ENCODE measurements around the gene WDR48. TPM values are rescaled to one million over a fixed set of nuclear protein-coding genes. Genes with fewer than 3 reads are reported as not detected.

WDR48 gene
- polyA plus RNA-seq, 1 donor from 2014 or later: 111 TPM

- Histone ChIP-seq H3K27me3 (ENCODE audit: insufficient read depth, low read depth, low read length) (no peaks in the 10 kb centered on the region), H3K9me3 (ENCODE audit: low read length) (no peaks in the 10 kb centered on the region), H3K36me3 (ENCODE audit: insufficient read depth, low read length) (no peaks in the 10 kb centered on the region), H3K9ac (ENCODE audit: low read length) (no peak overlapping the region), H3K27ac (ENCODE audit: low read length) (no peak overlapping the region), H4K20me1 (ENCODE audit: insufficient read depth) (no peaks in the 10 kb centered on the region), H3K4me2 (ENCODE audit: low read length) (no peak overlapping the region), H2AFZ (ENCODE audit: low read depth, low read length) (no peak overlapping the region), H3K9me2 (ENCODE audit: insufficient read depth, low read length) (no peaks in the 10 kb centered on the region), H3K4me3 (ENCODE audit: low read length) (no peak overlapping the region), H3F3A (ENCODE audit: insufficient read depth, low read length, poor library complexity, severe bottlenecking) (no peaks in the 10 kb centered on the region), H3K79me2 (replicated peaks; ENCODE audit: insufficient read depth, low read length) (peaks cover 34% of the 10 kb centered on the region)
- TF ChIP-seq EZH2 (IDR thresholded peaks at IDR 0.05; ENCODE audit: borderline replicate concordance, insufficient read depth, low read length, poor library complexity, severe bottlenecking): no peak
- TF ChIP-seq SMC3 (conservative IDR thresholded peaks at IDR 0.05; ENCODE audit: poor library complexity): no peak
- no peak for TF ChIP-seq POLR2AphosphoS5 (IDR thresholded peaks at IDR 0.05)
- TF ChIP-seq CTCF (IDR thresholded peaks at IDR 0.05; ENCODE audit: poor library complexity, severe bottlenecking): no peak
- TF ChIP-seq RAD21 (conservative IDR thresholded peaks at IDR 0.05): no peak
- TF ChIP-seq TAF1 (IDR thresholded peaks at IDR 0.05; ENCODE audit: low read depth): no peak
- TF ChIP-seq MXI1 (conservative IDR thresholded peaks at IDR 0.05; ENCODE audit: poor library complexity, severe bottlenecking): no peak
- TF ChIP-seq REST (IDR thresholded peaks at IDR 0.05; ENCODE audit: borderline replicate concordance): no peak
- TF ChIP-seq EP300 (conservative IDR thresholded peaks at IDR 0.05; ENCODE audit: poor library complexity, severe bottlenecking): no peak
Observed at GRCh38 chr3:39064646-39065045, 12.8 kb downstream of the WDR48 start.

- Histone ChIP-seq H3K4me2 (ENCODE audit: low read length) (no peak overlapping the region), H4K20me1 (ENCODE audit: insufficient read depth) (no peaks in the 10 kb centered on the region), H3K79me2 (replicated peaks; ENCODE audit: insufficient read depth, low read length) (peaks cover 29% of the 10 kb centered on the region), H3K27ac (ENCODE audit: low read length) (no peak overlapping the region), H3K27me3 (ENCODE audit: insufficient read depth, low read depth, low read length) (no peaks in the 10 kb centered on the region), H3K9ac (ENCODE audit: low read length) (no peak overlapping the region), H3F3A (ENCODE audit: insufficient read depth, low read length, poor library complexity, severe bottlenecking) (no peaks in the 10 kb centered on the region), H3K4me3 (ENCODE audit: low read length) (no peak overlapping the region), H3K36me3 (ENCODE audit: insufficient read depth, low read length) (no peaks in the 10 kb centered on the region), H2AFZ (ENCODE audit: low read depth, low read length) (no peak overlapping the region), H3K9me3 (ENCODE audit: low read length) (no peaks in the 10 kb centered on the region), H3K9me2 (ENCODE audit: insufficient read depth, low read length) (no peaks in the 10 kb centered on the region)
- TF ChIP-seq REST (IDR thresholded peaks at IDR 0.05; ENCODE audit: borderline replicate concordance): no peak
- TF ChIP-seq CTCF (IDR thresholded peaks at IDR 0.05; ENCODE audit: poor library complexity, severe bottlenecking): peak; percentile 46
Observed at GRCh38 chr3:39065197-39065596, 13.4 kb downstream of the WDR48 start.

All from neural cell (in vitro differentiated cells).